Spleen (tissue), 11 donors: ENCODE results near the gene NCOR1. TPM values are rescaled to one million over a fixed set of nuclear protein-coding genes. Genes with fewer than 3 reads are reported as not detected.

Experiments
- DNase-seq: peaks from one replicate; pipeline ENCODE4 v3.0.0-alpha.2; 2020
- H3K27ac ChIP-seq, 8 donors: fragments of 200-600 bp; sonication (generic) in 7 of 8; 1 replicate in 4 of 8; 2 replicates in 4 of 8; pipeline versions ENCODE4 v1.5.0 to v1.8.0; 2016 to 2021; ENCODE audit warnings: inconsistent platforms in 4 of 8, mild to moderate bottlenecking in 4 of 8, moderate library complexity in 1 of 8
- H3K27me3 ChIP-seq, 7 donors: fragments of 200-600 bp; sonication (generic) in 6 of 7; replicated peaks in 1 of 7; 1 replicate in 4 of 7; 2 replicates in 3 of 7; pipeline versions ENCODE4 v1.5.0 to v1.8.0; 2016 to 2021; ENCODE audit warnings: inconsistent platforms in 3 of 7, mild to moderate bottlenecking in 1 of 7
- H3K36me3 ChIP-seq, 6 donors: fragments of 200-600 bp; sonication (generic) in 5 of 6; 1 replicate in 4 of 6; 2 replicates in 2 of 6; pipeline versions ENCODE4 v1.5.0 to v1.8.0; 2016 to 2021; ENCODE audit warnings: inconsistent platforms in 2 of 6
- H3K4me1 ChIP-seq, 6 donors: fragments of 200-600 bp; sonication (generic) in 5 of 6; 1 replicate in 3 of 6; 2 replicates in 3 of 6; pipeline versions ENCODE4 v1.5.0 to v1.8.0; 2016 to 2021; ENCODE audit warnings: inconsistent platforms in 3 of 6
- H3K4me3 ChIP-seq, 8 donors: fragments of 200-600 bp; sonication (generic) in 7 of 8; 1 replicate in 4 of 8; 2 replicates in 4 of 8; pipeline versions ENCODE4 v1.5.0 to v1.8.0; 2016 to 2021; ENCODE audit warnings: inconsistent platforms in 4 of 8, mild to moderate bottlenecking in 4 of 8, moderate library complexity in 2 of 8
- H3K9me3 ChIP-seq, 8 donors: fragments of 200-600 bp; sonication (generic) in 7 of 8; 1 replicate in 4 of 8; 2 replicates in 4 of 8; pipeline versions ENCODE4 v1.5.0 to v1.8.0; 2016 to 2021; ENCODE audit warnings: inconsistent platforms in 4 of 8
- POLR2A ChIP-seq, 3 donors: fragments of 450-650 bp; IDR thresholded peaks; one replicate each; pipeline ENCODE4 v1.5.1; 2017; ENCODE audit warnings: antibody characterized with exemption in 3 of 3, mild to moderate bottlenecking in 1 of 3
- POLR2AphosphoS5 ChIP-seq, 3 donors: sonication (generic); formaldehyde crosslinking; IDR thresholded peaks; one replicate each; pipeline ENCODE4 v1.5.1; 2017; ENCODE audit warnings: antibody characterized with exemption in 3 of 3
- whole genome bisulfite sequencing, 5 donors: extraction: QIAGEN DNeasy Blood & Tissue Kit in 3 of 5; methylation state at CpG; one replicate each; pipeline versions ENCODE4 v1.1.5 to v1.1.7; 2013 to 2018; 5-methylcytosine and 5-hydroxymethylcytosine counted together
- intact Hi-C: fragments of 100-400 bp; cut with DNase I; formaldehyde crosslinking; loops from one replicate; pipeline ENCODE4 v1.15.0; 2023; ENCODE audit warnings: low total_unique reads
- polyA plus RNA-seq, 3 donors: library from polyadenylated mRNA; stranded (reverse); fragments of 200-250 nt; gene quantifications; one replicate each; pipeline ENCODE4 v1.2.1, GENCODE V29; 2013
- total RNA-seq, 7 donors: library from RNA; depleted of rRNA in 3 of 7; stranded (reverse); fragments of >200 nt in 3 of 7; fragmentation: NEBNext Ultra II Directional in 4 of 7; extraction: Animal tissue kit (Norgen Biotek cat#: 25700) in 4 of 7; gene quantifications; one replicate each; pipeline versions ENCODE4 v1.1.0 to v1.2.1, GENCODE V29; 2016 to 2021
- TF ChIP-seq, protein P1 (sequence below), 11 experiments: fragments of 200-600 bp in 7 of 11; fragments of 450-650 bp in 4 of 11; sonication (generic) in 4 of 11; IDR thresholded peaks in 8 of 11; conservative IDR thresholded peaks in 3 of 11; 1 replicate in 7 of 11; 2 replicates in 4 of 11; pipeline versions ENCODE4 v1.4.0 to v1.8.0; 2016 to 2021; ENCODE audit warnings: antibody characterized with exemption in 11 of 11, inconsistent platforms in 4 of 11, mild to moderate bottlenecking in 1 of 11
- donor health status: healthy with polysubstance abuse.
- donor health status: DM: no; HTN: no; CAD: no; lungs with moderate emphysema.
- donor health status: DM: no; HTN: no; CAD: no.
- donor health status: Bipolar disorder and iron deficiency.
- donor health status: healthy.
- donor health status: DM: no; HTN: no; CAD: no.
- donor health status: DM: yes; HTN: yes; CAD: no.

Gene NCOR1
- total and polyA plus RNA-seq, 10 donors = 28.4 to 250 (median 140) TPM

DNA sequence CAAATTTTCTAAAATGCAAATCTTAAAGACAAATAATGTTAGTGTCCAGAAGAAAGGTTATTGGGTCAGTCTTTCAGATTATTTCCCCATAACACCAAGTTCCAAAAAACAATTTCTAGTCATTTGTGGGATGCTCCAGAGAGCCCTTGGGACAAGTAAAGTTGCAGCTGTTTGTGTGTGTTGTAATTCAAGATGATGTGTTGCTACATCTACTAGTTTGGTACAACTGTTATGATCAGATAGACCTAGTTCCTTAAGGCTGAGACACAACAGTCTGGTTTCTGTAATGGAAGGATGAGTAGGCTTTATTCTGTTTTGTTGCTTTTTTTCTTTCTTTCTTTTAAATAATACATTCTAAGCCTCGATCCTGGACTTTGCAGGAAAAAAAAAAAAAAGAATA is 43.6 kb upstream of the NCOR1 start:
- no peak overlapping the region for H3K27ac ChIP-seq
- WGBS, 5 donors = 54 to 92% (median 83%) methylated on average over 1 of the region's 1 CpG

DNA sequence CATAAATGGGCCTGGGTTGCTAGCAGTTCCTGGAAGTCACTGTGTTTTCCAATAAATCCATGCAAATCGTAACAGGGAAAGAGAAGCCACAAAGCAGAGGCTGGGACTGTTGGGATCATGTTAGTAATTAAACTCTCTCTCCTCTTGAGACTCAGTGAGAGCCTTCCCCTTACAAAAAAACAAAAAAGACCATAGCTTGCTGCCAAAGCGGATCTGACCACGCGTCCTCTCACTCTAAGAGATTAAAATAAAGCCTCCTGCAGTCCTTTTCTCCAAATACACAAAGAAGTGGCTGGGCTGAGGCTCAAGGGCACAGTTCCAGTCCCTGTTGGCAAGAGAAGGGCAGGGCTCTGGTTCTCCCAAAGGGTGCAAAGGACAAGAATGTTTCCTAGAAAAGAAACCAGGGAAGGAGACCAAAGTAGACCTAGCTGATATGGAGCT is 40.2 kb upstream of the NCOR1 start:
- 44 to 78% (median 71%) methylated on average over 4 of the region's 4 CpGs for WGBS, 5 donors
- intact Hi-C loops = no loop called here
- peak overlapping the region in 7 of 8 donors; percentile 20 to 65 (median 53) for H3K27ac ChIP-seq
- H3K9me3 ChIP-seq = no peaks in the 10 kb centered on the region
- no peaks in the 10 kb centered on the region for H3K27me3 ChIP-seq
- no peak for DNase-seq
- peaks cover 0 to 10% (median 0%) of the 10 kb centered on the region in 6 donors for H3K36me3 ChIP-seq
- no peak for TF ChIP-seq POLR2AphosphoS5 (IDR thresholded peaks at IDR 0.05)
- TF ChIP-seq, protein P1, sequence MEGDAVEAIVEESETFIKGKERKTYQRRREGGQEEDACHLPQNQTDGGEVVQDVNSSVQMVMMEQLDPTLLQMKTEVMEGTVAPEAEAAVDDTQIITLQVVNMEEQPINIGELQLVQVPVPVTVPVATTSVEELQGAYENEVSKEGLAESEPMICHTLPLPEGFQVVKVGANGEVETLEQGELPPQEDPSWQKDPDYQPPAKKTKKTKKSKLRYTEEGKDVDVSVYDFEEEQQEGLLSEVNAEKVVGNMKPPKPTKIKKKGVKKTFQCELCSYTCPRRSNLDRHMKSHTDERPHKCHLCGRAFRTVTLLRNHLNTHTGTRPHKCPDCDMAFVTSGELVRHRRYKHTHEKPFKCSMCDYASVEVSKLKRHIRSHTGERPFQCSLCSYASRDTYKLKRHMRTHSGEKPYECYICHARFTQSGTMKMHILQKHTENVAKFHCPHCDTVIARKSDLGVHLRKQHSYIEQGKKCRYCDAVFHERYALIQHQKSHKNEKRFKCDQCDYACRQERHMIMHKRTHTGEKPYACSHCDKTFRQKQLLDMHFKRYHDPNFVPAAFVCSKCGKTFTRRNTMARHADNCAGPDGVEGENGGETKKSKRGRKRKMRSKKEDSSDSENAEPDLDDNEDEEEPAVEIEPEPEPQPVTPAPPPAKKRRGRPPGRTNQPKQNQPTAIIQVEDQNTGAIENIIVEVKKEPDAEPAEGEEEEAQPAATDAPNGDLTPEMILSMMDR (IDR thresholded peaks at IDR 0.05 in 8 of 11, conservative IDR thresholded peaks at IDR 0.05 in 3 of 11) = no peak
- TF ChIP-seq POLR2A (IDR thresholded peaks at IDR 0.05) = no peak
- H3K4me1 ChIP-seq = peaks cover 0 to 21% (median 12%) of the 10 kb centered on the region in 6 donors
- H3K4me3 ChIP-seq = no peak overlapping the region

More for the DNA sequence above, 43.6 kb upstream of the NCOR1 start:
- H3K4me1 ChIP-seq = peaks cover 0 to 21% (median 12%) of the 10 kb centered on the region in 6 donors
- no peaks in the 10 kb centered on the region for H3K27me3 ChIP-seq
- H3K4me3 ChIP-seq = no peak overlapping the region
- H3K9me3 ChIP-seq = no peaks in the 10 kb centered on the region
- DNase-seq = no peak
- TF ChIP-seq POLR2A (IDR thresholded peaks at IDR 0.05) (no peak), POLR2AphosphoS5 (IDR thresholded peaks at IDR 0.05) (no peak)
- TF ChIP-seq, protein P1 (IDR thresholded peaks at IDR 0.05 in 8 of 11, conservative IDR thresholded peaks at IDR 0.05 in 3 of 11) = no peak
- intact Hi-C loops = no loop called here
- H3K36me3 ChIP-seq = peaks cover 0 to 10% (median 0%) of the 10 kb centered on the region in 6 donors

DNA sequence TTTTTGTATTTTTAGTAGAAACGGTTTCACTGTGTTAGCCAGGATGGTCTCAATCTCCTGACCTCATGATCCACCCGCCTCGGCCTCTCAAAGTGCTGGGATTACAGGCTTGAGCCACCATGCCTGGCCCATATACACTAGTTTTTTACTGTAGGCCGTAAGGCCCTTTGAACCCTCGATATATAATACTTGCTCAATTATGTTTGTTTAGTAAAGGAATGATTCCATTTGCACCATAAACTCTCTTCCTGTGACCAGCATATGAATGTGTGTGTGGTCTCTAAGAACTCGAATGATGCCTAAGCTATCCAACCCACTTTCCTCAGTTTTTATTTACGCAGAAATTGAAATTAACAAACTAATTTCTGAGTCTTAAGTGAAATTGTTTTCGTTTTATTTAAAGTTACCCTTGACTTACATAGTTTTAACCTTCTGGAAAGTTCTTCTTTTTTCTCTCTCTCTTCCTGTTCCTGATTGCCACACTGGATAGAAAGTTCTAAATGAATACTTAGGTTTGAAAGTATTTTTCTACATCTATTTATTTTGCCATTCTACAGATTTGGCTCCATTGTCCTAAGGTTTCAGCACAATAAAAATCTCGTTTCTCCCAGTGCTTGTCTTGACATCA is 39.6 kb upstream of the NCOR1 start:
- peak overlapping the region in 5 of 8 donors; percentile 20 to 65 (median 43) for H3K27ac ChIP-seq
- TF ChIP-seq, protein P1 (IDR thresholded peaks at IDR 0.05 in 8 of 11, conservative IDR thresholded peaks at IDR 0.05 in 3 of 11) = no peak
- no peak for TF ChIP-seq POLR2A (IDR thresholded peaks at IDR 0.05)
- no peak for TF ChIP-seq POLR2AphosphoS5 (IDR thresholded peaks at IDR 0.05)
- intact Hi-C loops = no loop called here
- H3K36me3 ChIP-seq = peaks cover 0 to 4% (median 0%) of the 10 kb centered on the region in 6 donors
- H3K4me3 ChIP-seq = no peak overlapping the region
- no peaks in the 10 kb centered on the region for H3K9me3 ChIP-seq
- no peaks in the 10 kb centered on the region for H3K27me3 ChIP-seq
- H3K4me1 ChIP-seq = peaks cover 0 to 21% (median 12%) of the 10 kb centered on the region in 6 donors
- 78 to 87% (median 84%) methylated on average over 9 of the region's 9 CpGs for WGBS, 5 donors
- no peak for DNase-seq

DNA sequence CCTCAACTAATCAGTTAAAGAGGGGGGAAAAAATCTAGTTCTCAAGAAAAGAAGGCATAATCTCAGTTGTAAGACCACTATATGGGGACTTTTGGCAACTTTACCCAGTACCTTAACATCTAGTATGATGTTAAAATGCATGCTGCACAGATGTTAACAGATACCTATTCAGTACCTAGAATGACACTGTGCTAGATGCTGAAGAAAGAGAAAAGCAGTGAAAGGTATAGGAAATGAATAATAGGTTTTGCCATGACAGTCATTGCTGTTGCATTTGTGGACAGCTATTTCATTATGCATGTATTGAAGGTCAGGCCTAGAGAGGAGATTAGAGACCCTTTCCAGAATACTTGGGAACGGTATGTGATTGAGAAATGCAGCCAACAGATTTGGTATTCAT is 36.2 kb upstream of the NCOR1 start:
- Histone ChIP-seq H3K4me3 (no peak overlapping the region), H3K36me3 (peaks cover 0 to 11% (median 0%) of the 10 kb centered on the region in 6 donors), H3K9me3 (no peaks in the 10 kb centered on the region), H3K4me1 (peaks cover 0 to 19% (median 12%) of the 10 kb centered on the region in 6 donors), H3K27ac (no peak overlapping the region), H3K27me3 (no peaks in the 10 kb centered on the region)
- WGBS, 5 donors = 87 to 100% (median 90%) methylated on average over 1 of the region's 1 CpG
- no peak for TF ChIP-seq POLR2AphosphoS5 (IDR thresholded peaks at IDR 0.05)
- TF ChIP-seq, protein P1 (IDR thresholded peaks at IDR 0.05 in 8 of 11, conservative IDR thresholded peaks at IDR 0.05 in 3 of 11) = no peak
- TF ChIP-seq POLR2A (IDR thresholded peaks at IDR 0.05) = no peak
- no peak for DNase-seq
- intact Hi-C loops = no loop called here
